Skeletal muscle satellite cell (primary cell): Measurements from ENCODE around the gene RBM20.

ENCODE experiments used
- H3K27me3 ChIP-seq: 2 replicates; pipeline ENCODE4 v1.7.0; 2013; ENCODE audit warnings: low read length; ENCODE audit not compliant: control insufficient read depth, insufficient read depth
- H3K36me3 ChIP-seq: 2 replicates; pipeline ENCODE4 v1.7.0; 2013; ENCODE audit warnings: mild to moderate bottlenecking, control low read depth, low read length; ENCODE audit not compliant: insufficient read depth
- H3K4me1 ChIP-seq: 2 replicates; pipeline ENCODE4 v1.7.0; 2013; ENCODE audit warnings: low read length; ENCODE audit not compliant: control insufficient read depth, insufficient read depth
- H3K4me2 ChIP-seq: 2 replicates; pipeline ENCODE4 v1.7.0; 2013; ENCODE audit warnings: mild to moderate bottlenecking, low read length
- H3K4me3 ChIP-seq: 2 replicates; pipeline ENCODE4 v1.7.0; 2013; ENCODE audit warnings: low read length
- H3K9ac ChIP-seq: 2 replicates; pipeline ENCODE4 v1.7.0; 2013; ENCODE audit warnings: mild to moderate bottlenecking, low read depth, low read length, moderate library complexity
- H3K9me3 ChIP-seq: replicated peaks from 2 replicates; pipeline ENCODE4 v1.7.0; 2013; ENCODE audit warnings: mild to moderate bottlenecking, control low read depth, low read length

Gene RBM20

GRCh38 chr10:110813743-110814472 is 169.8 kb downstream of the RBM20 start:
- Histone ChIP-seq H3K27me3 (peaks cover 17% of the 10 kb centered on the region), H3K9me3 (no peaks in the 10 kb centered on the region), H3K4me3 (no peak overlapping the region), H3K4me2 (no peak overlapping the region), H3K4me1 (no peaks in the 10 kb centered on the region), H3K36me3 (no peaks in the 10 kb centered on the region), H3K9ac (no peak overlapping the region)

- Histone ChIP-seq H3K9me3 (no peaks in the 10 kb centered on the region), H3K36me3 (no peaks in the 10 kb centered on the region), H3K4me1 (peaks cover 7% of the 10 kb centered on the region), H3K9ac (no peak overlapping the region), H3K27me3 (peaks cover 14% of the 10 kb centered on the region), H3K4me2 (no peak overlapping the region), H3K4me3 (no peak overlapping the region)
Measured at GRCh38 chr10:110815354-110816004, 171.3 kb downstream of the RBM20 start.

GRCh38 chr10:110817614-110818013 is 173.5 kb downstream of the RBM20 start:
- no peak overlapping the region for H3K4me2 ChIP-seq
- H3K4me1 ChIP-seq: peaks cover 9% of the 10 kb centered on the region
- no peaks in the 10 kb centered on the region for H3K36me3 ChIP-seq
- H3K27me3 ChIP-seq: peaks cover 14% of the 10 kb centered on the region
- H3K9me3 ChIP-seq: no peaks in the 10 kb centered on the region
- no peak overlapping the region for H3K4me3 ChIP-seq
- H3K9ac ChIP-seq: no peak overlapping the region

- peaks cover 9% of the 10 kb centered on the region for H3K4me1 ChIP-seq
- no peak overlapping the region for H3K4me2 ChIP-seq
- H3K27me3 ChIP-seq: peaks cover 14% of the 10 kb centered on the region
- no peak overlapping the region for H3K4me3 ChIP-seq
- no peak overlapping the region for H3K9ac ChIP-seq
- H3K9me3 ChIP-seq: no peaks in the 10 kb centered on the region
- no peaks in the 10 kb centered on the region for H3K36me3 ChIP-seq
Measured at GRCh38 chr10:110818311-110819256, 174.4 kb downstream of the RBM20 start.

GRCh38 chr10:110820321-110820814 is 176.2 kb downstream of the RBM20 start:
- Histone ChIP-seq H3K9ac (no peak overlapping the region), H3K36me3 (no peaks in the 10 kb centered on the region), H3K4me2 (no peak overlapping the region), H3K27me3 (peaks cover 15% of the 10 kb centered on the region), H3K4me1 (peaks cover 9% of the 10 kb centered on the region), H3K4me3 (no peak overlapping the region), H3K9me3 (no peaks in the 10 kb centered on the region)

GRCh38 chr10:110821508-110821907 is 177.4 kb downstream of the RBM20 start:
- H3K4me2 ChIP-seq: no peak overlapping the region
- H3K4me1 ChIP-seq: peaks cover 9% of the 10 kb centered on the region
- H3K9ac ChIP-seq: no peak overlapping the region
- no peaks in the 10 kb centered on the region for H3K36me3 ChIP-seq
- no peak overlapping the region for H3K4me3 ChIP-seq
- peaks cover 6% of the 10 kb centered on the region for H3K27me3 ChIP-seq
- H3K9me3 ChIP-seq: no peaks in the 10 kb centered on the region

- Histone ChIP-seq H3K4me3 (no peak overlapping the region), H3K9me3 (no peaks in the 10 kb centered on the region), H3K4me2 (no peak overlapping the region), H3K27me3 (peaks cover 4% of the 10 kb centered on the region), H3K4me1 (peaks cover 9% of the 10 kb centered on the region), H3K9ac (no peak overlapping the region), H3K36me3 (no peaks in the 10 kb centered on the region)
Measured at GRCh38 chr10:110822035-110822711, 178.0 kb downstream of the RBM20 start.

- H3K4me3 ChIP-seq: no peak overlapping the region
Measured at GRCh38 chr10:110822712-110823311, 178.7 kb downstream of the RBM20 start.

GRCh38 chr10:110824152-110824441 is 180.0 kb downstream of the RBM20 start:
- no peak overlapping the region for H3K4me2 ChIP-seq

More at GRCh38 chr10:110822712-110823311, 178.7 kb downstream of the RBM20 start:
- H3K4me1 ChIP-seq: peaks cover 12% of the 10 kb centered on the region
- no peak overlapping the region for H3K9ac ChIP-seq
- no peaks in the 10 kb centered on the region for H3K9me3 ChIP-seq
- H3K4me2 ChIP-seq: no peak overlapping the region
- no peaks in the 10 kb centered on the region for H3K36me3 ChIP-seq
- peaks cover 4% of the 10 kb centered on the region for H3K27me3 ChIP-seq

GRCh38 chr10:110824660-110825059 is 180.5 kb downstream of the RBM20 start:
- Histone ChIP-seq H3K9ac (no peak overlapping the region), H3K4me1 (peaks cover 15% of the 10 kb centered on the region), H3K36me3 (no peaks in the 10 kb centered on the region), H3K4me3 (no peak overlapping the region), H3K9me3 (no peaks in the 10 kb centered on the region), H3K4me2 (no peak overlapping the region), H3K27me3 (peaks cover 4% of the 10 kb centered on the region)

More at GRCh38 chr10:110824152-110824441, 180.0 kb downstream of the RBM20 start:
- Histone ChIP-seq H3K27me3 (peaks cover 4% of the 10 kb centered on the region), H3K4me3 (no peak overlapping the region), H3K9me3 (no peaks in the 10 kb centered on the region), H3K36me3 (no peaks in the 10 kb centered on the region), H3K9ac (no peak overlapping the region), H3K4me1 (peaks cover 15% of the 10 kb centered on the region)
